ENCODE measurements around the gene RCOR1.

RCOR1 gene

DNA sequence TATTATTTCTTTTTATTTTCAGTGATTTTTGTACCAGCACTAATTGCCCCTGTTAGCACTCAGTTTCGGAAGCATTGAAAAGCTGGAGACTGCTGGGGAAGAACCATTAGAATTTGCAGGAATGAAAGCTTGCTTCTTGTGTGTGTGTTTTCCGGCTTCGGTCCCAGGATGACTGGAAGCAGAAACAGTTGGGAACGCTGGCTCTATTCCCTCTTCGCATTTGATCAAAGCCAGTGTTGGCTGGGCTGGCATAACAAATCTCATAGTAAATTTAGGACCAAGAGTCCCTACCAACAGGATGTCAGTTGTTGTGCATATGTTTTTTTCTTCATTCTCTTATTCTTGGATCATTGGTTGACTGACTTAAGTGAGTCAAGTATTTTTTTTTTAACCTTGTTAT lies 131.2 kb downstream of the RCOR1 start:
- TF ChIP-seq, protein P1, sequence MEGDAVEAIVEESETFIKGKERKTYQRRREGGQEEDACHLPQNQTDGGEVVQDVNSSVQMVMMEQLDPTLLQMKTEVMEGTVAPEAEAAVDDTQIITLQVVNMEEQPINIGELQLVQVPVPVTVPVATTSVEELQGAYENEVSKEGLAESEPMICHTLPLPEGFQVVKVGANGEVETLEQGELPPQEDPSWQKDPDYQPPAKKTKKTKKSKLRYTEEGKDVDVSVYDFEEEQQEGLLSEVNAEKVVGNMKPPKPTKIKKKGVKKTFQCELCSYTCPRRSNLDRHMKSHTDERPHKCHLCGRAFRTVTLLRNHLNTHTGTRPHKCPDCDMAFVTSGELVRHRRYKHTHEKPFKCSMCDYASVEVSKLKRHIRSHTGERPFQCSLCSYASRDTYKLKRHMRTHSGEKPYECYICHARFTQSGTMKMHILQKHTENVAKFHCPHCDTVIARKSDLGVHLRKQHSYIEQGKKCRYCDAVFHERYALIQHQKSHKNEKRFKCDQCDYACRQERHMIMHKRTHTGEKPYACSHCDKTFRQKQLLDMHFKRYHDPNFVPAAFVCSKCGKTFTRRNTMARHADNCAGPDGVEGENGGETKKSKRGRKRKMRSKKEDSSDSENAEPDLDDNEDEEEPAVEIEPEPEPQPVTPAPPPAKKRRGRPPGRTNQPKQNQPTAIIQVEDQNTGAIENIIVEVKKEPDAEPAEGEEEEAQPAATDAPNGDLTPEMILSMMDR (IDR thresholded peaks at IDR 0.05; ENCODE audit: low read depth, low read length) = no peak
- no peak overlapping the region for H3K4me3 ChIP-seq (ENCODE audit: low read depth, low read length)
- in situ Hi-C loops (cut with HindIII; ENCODE audit: low sequenced_read_pairs) = no loop called here
- no peak for DNase-seq (ENCODE audit: low read depth, low spot score)

DNA sequence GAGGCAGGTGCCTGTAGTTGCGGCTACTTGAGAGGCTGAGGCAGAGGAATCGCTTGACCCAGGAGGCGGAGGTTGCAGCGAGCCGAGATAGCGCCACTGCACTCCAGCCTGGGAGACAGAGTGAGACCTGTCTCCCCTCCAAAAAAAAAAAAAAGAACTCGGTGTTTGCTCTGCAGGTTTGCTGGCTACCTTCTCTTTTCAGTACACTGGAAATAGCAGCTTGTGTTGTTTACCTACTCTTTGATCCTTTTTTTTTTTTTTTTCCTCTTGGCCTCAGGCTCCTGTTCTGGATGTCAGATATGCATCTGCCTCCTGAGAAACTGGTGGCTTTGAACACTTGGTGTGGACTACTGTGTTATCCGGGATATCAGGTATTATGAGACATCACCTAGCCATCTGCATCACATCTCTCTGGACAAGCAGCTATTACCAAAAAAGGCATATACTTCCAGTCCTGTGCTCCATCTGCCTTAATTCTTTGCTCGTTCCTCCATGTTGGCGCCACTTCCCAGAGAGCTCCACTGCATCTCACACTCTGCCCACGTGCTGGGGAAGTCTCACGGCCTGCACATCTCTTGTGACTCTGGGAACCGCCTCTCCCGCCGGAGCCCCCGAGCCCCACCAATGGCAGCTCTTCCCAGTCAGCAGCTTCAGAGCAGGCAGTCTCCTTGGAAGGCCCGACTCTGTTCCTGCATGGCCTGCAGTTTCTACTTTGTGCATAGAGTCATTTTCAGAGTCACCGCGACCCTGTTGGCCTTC lies 133.9 kb downstream of the RCOR1 start:
- TF ChIP-seq, protein P1 (IDR thresholded peaks at IDR 0.05; ENCODE audit: low read depth, low read length) = no peak
- no peak for DNase-seq (ENCODE audit: low read depth, low spot score)
- in situ Hi-C loops (cut with HindIII; ENCODE audit: low sequenced_read_pairs) = no loop called here

DNA sequence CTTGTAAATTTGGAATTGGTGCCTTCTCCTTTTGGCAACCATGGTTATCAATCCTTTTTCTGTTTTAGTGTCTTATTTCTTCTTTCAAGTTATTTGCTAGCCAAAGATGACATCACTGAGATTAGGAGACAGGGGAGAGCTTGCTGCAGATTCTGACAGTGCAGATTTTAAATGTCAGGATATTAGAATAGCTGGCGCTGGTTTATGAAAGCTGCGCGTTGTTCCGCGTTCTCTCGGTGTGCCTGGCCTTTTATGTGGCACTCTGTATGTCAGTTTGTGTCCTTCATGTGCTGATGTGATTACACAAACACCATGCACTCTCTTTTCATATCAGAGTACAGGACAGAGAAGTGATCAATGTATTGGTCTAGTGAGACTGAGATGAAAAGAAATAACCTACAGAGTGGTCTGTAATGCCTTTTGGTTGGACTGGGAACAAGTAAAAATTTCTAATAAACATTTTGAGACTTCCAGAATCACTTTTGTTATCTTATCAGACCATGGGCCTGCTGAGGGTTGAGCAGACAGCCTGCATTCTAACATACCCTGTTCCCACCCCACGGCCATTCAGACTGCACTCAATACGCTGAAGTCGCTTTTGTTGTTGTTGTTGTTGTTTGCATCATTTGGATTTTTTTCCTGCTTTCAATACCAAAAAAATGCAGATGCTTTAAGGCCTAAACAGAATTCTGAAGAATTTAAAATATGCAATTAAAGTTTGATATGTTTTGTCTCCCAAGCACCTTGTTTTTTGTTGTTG lies 135.1 kb downstream of the RCOR1 start:
- no peak for DNase-seq (ENCODE audit: low read depth, low spot score)
- TF ChIP-seq, protein P1 (IDR thresholded peaks at IDR 0.05; ENCODE audit: low read depth, low read length) = no peak
- in situ Hi-C loops (cut with HindIII; ENCODE audit: low sequenced_read_pairs) = no loop called here
- H3K4me3 ChIP-seq (ENCODE audit: low read depth, low read length) = no peak overlapping the region

More for the DNA sequence above, 133.9 kb downstream of the RCOR1 start:
- H3K4me3 ChIP-seq (ENCODE audit: low read depth, low read length) = no peak overlapping the region

DNA sequence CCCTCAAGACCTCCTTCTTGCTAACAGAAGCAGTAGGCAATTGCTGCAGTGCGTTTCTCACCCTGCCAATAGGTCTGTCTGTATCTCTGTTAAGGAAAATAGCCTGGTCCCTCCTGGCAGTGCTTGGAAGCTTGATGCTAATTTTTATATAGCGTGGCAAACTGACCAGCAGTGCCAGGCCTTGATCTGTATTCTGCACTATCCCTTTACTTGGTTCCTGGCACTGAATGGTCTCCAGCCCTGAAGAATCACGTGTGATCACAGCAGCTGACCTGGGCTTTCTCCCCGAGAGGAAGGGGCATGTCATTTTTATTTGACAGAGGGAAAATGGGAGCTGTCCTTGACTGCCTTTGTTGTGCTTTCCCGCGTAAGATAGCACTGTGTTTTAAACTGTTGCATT lies 136.1 kb downstream of the RCOR1 start:
- H3K4me3 ChIP-seq (ENCODE audit: low read depth, low read length) = no peak overlapping the region
- in situ Hi-C loops (cut with HindIII; ENCODE audit: low sequenced_read_pairs) = no loop called here
- TF ChIP-seq, protein P1 (IDR thresholded peaks at IDR 0.05; ENCODE audit: low read depth, low read length) = no peak
- DNase-seq (ENCODE audit: low read depth, low spot score) = no peak

DNA sequence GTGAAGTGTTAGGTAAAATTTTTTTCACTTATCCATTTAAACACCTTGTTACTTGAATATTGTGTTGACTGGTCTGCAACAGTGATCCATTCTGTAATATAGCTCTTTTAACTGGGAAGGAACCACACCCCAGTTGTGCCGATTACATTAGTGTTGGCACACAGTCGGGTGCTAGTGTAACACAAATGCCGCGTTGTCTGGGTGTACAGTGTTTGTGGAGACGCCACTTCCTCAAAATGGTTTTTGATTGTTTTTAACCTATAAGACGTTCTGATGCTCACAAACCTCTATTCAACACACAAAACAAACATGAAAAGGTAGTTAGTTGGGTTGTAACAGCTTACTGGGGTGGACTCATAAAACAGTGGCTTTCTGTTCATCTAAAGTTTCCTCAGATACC lies 136.8 kb downstream of the RCOR1 start:
- no peak overlapping the region for H3K4me3 ChIP-seq (ENCODE audit: low read depth, low read length)
- DNase-seq (ENCODE audit: low read depth, low spot score) = no peak
- TF ChIP-seq, protein P1 (IDR thresholded peaks at IDR 0.05; ENCODE audit: low read depth, low read length) = no peak
- in situ Hi-C loops (cut with HindIII; ENCODE audit: low sequenced_read_pairs) = no loop called here

DNA sequence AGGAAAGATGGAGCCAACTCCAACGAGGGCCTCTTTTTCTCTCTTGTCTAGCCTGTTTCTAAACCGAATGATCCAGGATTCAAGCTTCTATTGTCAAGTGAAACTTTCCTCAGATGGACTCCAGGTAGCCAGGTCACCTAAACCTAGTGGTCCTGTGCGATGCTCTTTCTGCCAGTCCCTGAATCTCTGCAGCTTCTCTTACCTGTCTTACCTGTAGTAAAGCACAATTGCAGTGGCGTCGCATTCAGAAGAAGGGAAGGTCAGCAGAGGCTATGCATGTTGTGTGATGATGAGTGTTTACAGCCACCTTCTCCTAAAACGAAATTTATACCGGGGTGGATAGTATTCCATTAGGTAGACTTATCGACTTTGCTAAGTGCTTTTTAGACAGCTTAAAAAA lies 137.4 kb downstream of the RCOR1 start:
- no peak for DNase-seq (ENCODE audit: low read depth, low spot score)
- TF ChIP-seq, protein P1 (IDR thresholded peaks at IDR 0.05; ENCODE audit: low read depth, low read length) = no peak
- in situ Hi-C loops (cut with HindIII; ENCODE audit: low sequenced_read_pairs) = no loop called here
- H3K4me3 ChIP-seq (ENCODE audit: low read depth, low read length) = no peak overlapping the region
